Upper lobe of right lung (tissue), 1 donor: ENCODE data around the gene TMEM130. TPM values are rescaled to one million over a fixed set of nuclear protein-coding genes. Genes with fewer than 3 reads are reported as not detected.
A peak's percentile ranks its signal among the peaks of the same experiment; 100 is the strongest.

ENCODE experiments used
- ATAC-seq: fragments of 200-7000 bp; cut with Tn5 transposase; one replicate; pipeline ENCODE4 v1.9.1; 2020; ENCODE audit warnings: mild to moderate bottlenecking, moderate library complexity
- DNase-seq: peaks from one replicate; pipeline ENCODE4 v3.0.0-alpha.2; 2020
- H3K27ac ChIP-seq: fragments of 200-600 bp; one replicate; pipeline ENCODE4 v1.8.0; 2022
- H3K27me3 ChIP-seq: fragments of 200-600 bp; one replicate; pipeline ENCODE4 v1.8.0; 2022; ENCODE audit warnings: mild to moderate bottlenecking
- H3K36me3 ChIP-seq: fragments of 200-600 bp; one replicate; pipeline ENCODE4 v1.8.0; 2022
- H3K4me1 ChIP-seq: fragments of 200-600 bp; one replicate; pipeline ENCODE4 v1.8.0; 2022
- H3K4me3 ChIP-seq: fragments of 200-600 bp; one replicate; pipeline ENCODE4 v1.8.0; 2022; ENCODE audit warnings: mild to moderate bottlenecking
- H3K9me3 ChIP-seq: fragments of 200-600 bp; one replicate; pipeline ENCODE4 v1.8.0; 2022
- intact Hi-C: fragments of 100-400 bp; cut with DNase I; formaldehyde crosslinking; loops from one replicate; pipeline ENCODE4 v1.11.0; 2022
- total RNA-seq: library from RNA; stranded (reverse); fragmentation: NEBNext Ultra II Directional; extraction: Animal tissue kit (Norgen Biotek cat#: 25700); gene quantifications from one replicate; pipeline ENCODE4 v1.2.1, GENCODE V29; 2021
- TF ChIP-seq, protein P1 (sequence below): fragments of 200-600 bp; IDR thresholded peaks from one replicate; pipeline ENCODE4 v1.8.0; 2022; ENCODE audit warnings: antibody characterized with exemption
- donor health status: DM: no; HTN: yes; CAD: no; lungs with severe emphysema.

Gene TMEM130
- total RNA-seq, 1 donor from 2014 or later, result 20.0 TPM

DNA sequence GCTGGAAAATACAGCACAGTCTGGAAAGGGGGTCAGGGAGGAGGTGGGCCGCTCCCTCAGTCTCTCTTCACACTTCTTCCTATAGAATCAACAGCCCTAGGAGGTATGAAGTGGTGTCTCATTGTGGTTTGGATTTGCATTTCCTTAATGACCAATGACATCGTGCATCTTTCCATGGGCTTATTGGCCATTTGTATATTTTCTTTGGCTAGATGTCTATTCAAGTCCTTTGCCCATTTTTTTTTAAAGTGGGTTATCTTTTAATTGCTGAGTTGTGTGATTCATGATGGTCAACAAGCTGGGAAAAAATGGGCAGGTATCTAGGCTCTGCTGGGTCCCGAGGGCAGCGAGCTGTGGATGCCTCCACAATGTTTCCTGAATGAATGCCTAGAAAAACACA is 29.1 kb downstream of the TMEM130 start:
- Histone ChIP-seq H3K27ac (no peak overlapping the region), H3K4me3 (no peak overlapping the region)
- ATAC-seq, result no peak

GRCh38 chr7:98840096-98840495 is 29.7 kb downstream of the TMEM130 start:
- no peaks in the 10 kb centered on the region for H3K9me3 ChIP-seq
- TF ChIP-seq, protein P1, sequence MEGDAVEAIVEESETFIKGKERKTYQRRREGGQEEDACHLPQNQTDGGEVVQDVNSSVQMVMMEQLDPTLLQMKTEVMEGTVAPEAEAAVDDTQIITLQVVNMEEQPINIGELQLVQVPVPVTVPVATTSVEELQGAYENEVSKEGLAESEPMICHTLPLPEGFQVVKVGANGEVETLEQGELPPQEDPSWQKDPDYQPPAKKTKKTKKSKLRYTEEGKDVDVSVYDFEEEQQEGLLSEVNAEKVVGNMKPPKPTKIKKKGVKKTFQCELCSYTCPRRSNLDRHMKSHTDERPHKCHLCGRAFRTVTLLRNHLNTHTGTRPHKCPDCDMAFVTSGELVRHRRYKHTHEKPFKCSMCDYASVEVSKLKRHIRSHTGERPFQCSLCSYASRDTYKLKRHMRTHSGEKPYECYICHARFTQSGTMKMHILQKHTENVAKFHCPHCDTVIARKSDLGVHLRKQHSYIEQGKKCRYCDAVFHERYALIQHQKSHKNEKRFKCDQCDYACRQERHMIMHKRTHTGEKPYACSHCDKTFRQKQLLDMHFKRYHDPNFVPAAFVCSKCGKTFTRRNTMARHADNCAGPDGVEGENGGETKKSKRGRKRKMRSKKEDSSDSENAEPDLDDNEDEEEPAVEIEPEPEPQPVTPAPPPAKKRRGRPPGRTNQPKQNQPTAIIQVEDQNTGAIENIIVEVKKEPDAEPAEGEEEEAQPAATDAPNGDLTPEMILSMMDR, result no peak
- H3K36me3 ChIP-seq, result no peaks in the 10 kb centered on the region
- peaks cover 6% of the 10 kb centered on the region for H3K4me1 ChIP-seq
- no peak for ATAC-seq
- intact Hi-C loops, result loop anchor here (5.0 kb wide), 1 partner anchor 408 kb away; no protein-coding TSS in a partner anchor
- DNase-seq, result no peak
- H3K4me3 ChIP-seq, result no peak overlapping the region
- H3K27me3 ChIP-seq, result no peaks in the 10 kb centered on the region
- no peak overlapping the region for H3K27ac ChIP-seq

More for the DNA sequence above, 29.1 kb downstream of the TMEM130 start:
- H3K36me3 ChIP-seq, result no peaks in the 10 kb centered on the region
- peaks cover 6% of the 10 kb centered on the region for H3K4me1 ChIP-seq
- no peaks in the 10 kb centered on the region for H3K9me3 ChIP-seq
- intact Hi-C loops, result loop anchor here (5.0 kb wide), 1 partner anchor 408 kb away; no protein-coding TSS in a partner anchor
- TF ChIP-seq, protein P1, result no peak
- no peaks in the 10 kb centered on the region for H3K27me3 ChIP-seq
- DNase-seq, result no peak

DNA sequence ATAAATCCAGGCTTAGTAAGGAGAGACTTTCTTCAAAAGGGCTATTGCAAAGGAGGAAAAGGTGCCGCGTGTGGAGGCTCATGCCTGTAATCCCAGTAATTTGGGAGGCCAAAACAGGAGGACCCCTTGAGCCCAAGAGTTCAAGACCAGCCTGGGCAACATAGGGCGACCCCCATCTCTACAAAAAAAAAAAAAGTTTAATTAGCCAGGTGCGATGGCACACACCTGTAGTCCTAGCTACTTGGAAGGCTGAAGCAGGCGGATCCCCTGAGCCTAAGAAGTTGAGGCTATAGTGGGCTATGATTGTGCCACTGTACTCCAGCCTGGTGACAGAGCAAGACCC is 32.2 kb downstream of the TMEM130 start:
- ATAC-seq (no peak), DNase-seq (no peak)
- no peak overlapping the region for H3K4me3 ChIP-seq
- no peaks in the 10 kb centered on the region for H3K27me3 ChIP-seq
- H3K9me3 ChIP-seq, result no peaks in the 10 kb centered on the region
- TF ChIP-seq, protein P1, result no peak
- H3K27ac ChIP-seq, result no peak overlapping the region
- no peaks in the 10 kb centered on the region for H3K36me3 ChIP-seq
- peaks cover 6% of the 10 kb centered on the region for H3K4me1 ChIP-seq
- intact Hi-C loops, result no loop called here

- H3K36me3 ChIP-seq, result no peaks in the 10 kb centered on the region
- intact Hi-C loops, result no loop called here
- H3K4me3 ChIP-seq, result no peak overlapping the region
- TF ChIP-seq, protein P1, result peak; percentile 34
- DNase-seq (no peak), ATAC-seq (no peak)
- H3K27me3 ChIP-seq, result no peaks in the 10 kb centered on the region
- H3K27ac ChIP-seq, result no peak overlapping the region
- H3K4me1 ChIP-seq, result peaks cover 6% of the 10 kb centered on the region
- H3K9me3 ChIP-seq, result no peaks in the 10 kb centered on the region
Measured at GRCh38 chr7:98836811-98837629, 32.8 kb downstream of the TMEM130 start.

DNA sequence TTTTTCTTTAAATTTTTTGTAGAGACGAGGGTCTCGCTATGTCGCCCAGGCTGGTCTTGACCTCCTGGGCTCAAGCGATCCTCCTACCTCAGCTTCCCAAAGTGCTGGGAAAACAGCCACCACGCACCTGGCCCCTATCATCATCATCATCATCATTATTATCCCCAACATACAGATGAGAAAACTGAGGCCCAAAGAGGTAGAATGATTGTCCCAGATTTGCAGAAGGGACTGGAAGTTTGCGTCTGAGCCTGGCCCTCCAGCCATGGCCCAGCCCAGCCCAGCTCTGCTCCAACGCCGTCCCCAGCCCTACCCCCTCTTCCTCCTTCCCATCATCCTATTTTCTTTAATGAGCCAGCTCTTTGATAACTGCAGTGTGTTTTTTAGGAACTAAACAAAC is 34.9 kb downstream of the TMEM130 start:
- DNase-seq (no peak), ATAC-seq (no peak)
- no peaks in the 10 kb centered on the region for H3K36me3 ChIP-seq
- intact Hi-C loops, result no loop called here
- H3K4me1 ChIP-seq, result no peaks in the 10 kb centered on the region
- H3K4me3 ChIP-seq, result no peak overlapping the region
- peaks cover 5% of the 10 kb centered on the region for H3K27me3 ChIP-seq
- H3K27ac ChIP-seq, result no peak overlapping the region
- TF ChIP-seq, protein P1, result no peak
- H3K9me3 ChIP-seq, result no peaks in the 10 kb centered on the region
